ENCODE measurements around the gene LANCL1. TPM values are rescaled to one million over a fixed set of nuclear protein-coding genes. Genes with fewer than 3 reads are reported as not detected.

Gene LANCL1
- total RNA-seq, 1 experiment from 2014 or later = 35.9 TPM

GRCh38 chr2:210443527-210443926 is 33.0 kb downstream of the LANCL1 start (continued):
- TF ChIP-seq, protein P1, sequence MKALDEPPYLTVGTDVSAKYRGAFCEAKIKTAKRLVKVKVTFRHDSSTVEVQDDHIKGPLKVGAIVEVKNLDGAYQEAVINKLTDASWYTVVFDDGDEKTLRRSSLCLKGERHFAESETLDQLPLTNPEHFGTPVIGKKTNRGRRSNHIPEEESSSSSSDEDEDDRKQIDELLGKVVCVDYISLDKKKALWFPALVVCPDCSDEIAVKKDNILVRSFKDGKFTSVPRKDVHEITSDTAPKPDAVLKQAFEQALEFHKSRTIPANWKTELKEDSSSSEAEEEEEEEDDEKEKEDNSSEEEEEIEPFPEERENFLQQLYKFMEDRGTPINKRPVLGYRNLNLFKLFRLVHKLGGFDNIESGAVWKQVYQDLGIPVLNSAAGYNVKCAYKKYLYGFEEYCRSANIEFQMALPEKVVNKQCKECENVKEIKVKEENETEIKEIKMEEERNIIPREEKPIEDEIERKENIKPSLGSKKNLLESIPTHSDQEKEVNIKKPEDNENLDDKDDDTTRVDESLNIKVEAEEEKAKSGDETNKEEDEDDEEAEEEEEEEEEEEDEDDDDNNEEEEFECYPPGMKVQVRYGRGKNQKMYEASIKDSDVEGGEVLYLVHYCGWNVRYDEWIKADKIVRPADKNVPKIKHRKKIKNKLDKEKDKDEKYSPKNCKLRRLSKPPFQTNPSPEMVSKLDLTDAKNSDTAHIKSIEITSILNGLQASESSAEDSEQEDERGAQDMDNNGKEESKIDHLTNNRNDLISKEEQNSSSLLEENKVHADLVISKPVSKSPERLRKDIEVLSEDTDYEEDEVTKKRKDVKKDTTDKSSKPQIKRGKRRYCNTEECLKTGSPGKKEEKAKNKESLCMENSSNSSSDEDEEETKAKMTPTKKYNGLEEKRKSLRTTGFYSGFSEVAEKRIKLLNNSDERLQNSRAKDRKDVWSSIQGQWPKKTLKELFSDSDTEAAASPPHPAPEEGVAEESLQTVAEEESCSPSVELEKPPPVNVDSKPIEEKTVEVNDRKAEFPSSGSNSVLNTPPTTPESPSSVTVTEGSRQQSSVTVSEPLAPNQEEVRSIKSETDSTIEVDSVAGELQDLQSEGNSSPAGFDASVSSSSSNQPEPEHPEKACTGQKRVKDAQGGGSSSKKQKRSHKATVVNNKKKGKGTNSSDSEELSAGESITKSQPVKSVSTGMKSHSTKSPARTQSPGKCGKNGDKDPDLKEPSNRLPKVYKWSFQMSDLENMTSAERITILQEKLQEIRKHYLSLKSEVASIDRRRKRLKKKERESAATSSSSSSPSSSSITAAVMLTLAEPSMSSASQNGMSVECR (CRISPR knock-in tag; IDR thresholded peaks at IDR 0.05; ENCODE audit: borderline replicate concordance) = no peak
- TF ChIP-seq ERG (CRISPR knock-in tag; IDR thresholded peaks at IDR 0.05) = no peak
- TF ChIP-seq NFYB (CRISPR knock-in tag; conservative IDR thresholded peaks at IDR 0.05; ENCODE audit: low read depth) = no peak
- TF ChIP-seq JUN (CRISPR knock-in tag; IDR thresholded peaks at IDR 0.05) = no peak
- no peak for TF ChIP-seq ZBTB21 (CRISPR knock-in tag; IDR thresholded peaks at IDR 0.05; ENCODE audit: borderline replicate concordance)
- no peak for TF ChIP-seq TEAD4 (CRISPR knock-in tag; IDR thresholded peaks at IDR 0.05)
- no peak for TF ChIP-seq HMGA2 (CRISPR knock-in tag; IDR thresholded peaks at IDR 0.05)

DNA sequence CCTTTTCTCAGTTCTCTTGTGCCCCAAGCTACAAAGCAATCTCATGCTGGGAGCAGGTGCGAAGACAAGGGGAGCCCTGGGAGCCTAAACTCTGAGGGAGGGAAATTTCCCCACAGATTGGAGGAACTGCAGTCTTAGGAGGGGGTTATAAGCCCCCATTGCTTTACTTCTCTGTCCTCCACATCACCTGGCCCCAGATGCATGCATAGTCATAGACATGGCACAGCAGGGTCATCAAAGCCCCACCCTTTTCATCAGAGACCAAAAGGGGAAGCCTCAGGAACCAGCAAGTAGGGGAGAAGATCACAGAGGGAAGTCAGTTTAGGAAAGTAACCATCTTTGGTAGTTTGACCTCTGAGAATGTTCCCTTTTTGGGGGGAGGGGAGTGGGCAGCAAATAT is 33.7 kb downstream of the LANCL1 start:
- H3K4me3 Mint-ChIP-seq = no peak overlapping the region
- H3K27me3 Mint-ChIP-seq (ENCODE audit: low read depth) = peaks cover 17% of the 10 kb centered on the region
- TF ChIP-seq ZNF219 (CRISPR knock-in tag; IDR thresholded peaks at IDR 0.05; ENCODE audit: borderline replicate concordance) (no peak), ZNF423 (CRISPR knock-in tag; IDR thresholded peaks at IDR 0.05) (peak; percentile 21; the same call in 1 of the 2 replicates)
- peak; percentile 12 for DNase-seq (ENCODE audit: low spot score)
- H3K36me3 Mint-ChIP-seq = peaks cover 17% of the 10 kb centered on the region
- H3K27ac Mint-ChIP-seq = no peak overlapping the region; the same call in 1 of the 2 replicates
- POLR2A ChIA-PET = interaction anchor here (0.7 kb wide), 1 partner anchor 34 kb away, joined by 3 read pairs; no protein-coding TSS in a partner anchor
- peaks cover 14% of the 10 kb centered on the region for H3K9me3 Mint-ChIP-seq
- peaks cover 31% of the 10 kb centered on the region for H3K4me1 Mint-ChIP-seq
- CTCF ChIA-PET = no interaction called here
- peak; percentile 75 for ATAC-seq

GRCh38 chr2:210442457-210442856 is 34.1 kb downstream of the LANCL1 start:
- H3K9me3 Mint-ChIP-seq = peaks cover 9% of the 10 kb centered on the region

More at GRCh38 chr2:210442457-210442856, 34.1 kb downstream of the LANCL1 start:
- peaks cover 31% of the 10 kb centered on the region for H3K4me1 Mint-ChIP-seq
- CTCF ChIA-PET = no interaction called here
- H3K36me3 Mint-ChIP-seq = peaks cover 12% of the 10 kb centered on the region
- TF ChIP-seq, protein P2, sequence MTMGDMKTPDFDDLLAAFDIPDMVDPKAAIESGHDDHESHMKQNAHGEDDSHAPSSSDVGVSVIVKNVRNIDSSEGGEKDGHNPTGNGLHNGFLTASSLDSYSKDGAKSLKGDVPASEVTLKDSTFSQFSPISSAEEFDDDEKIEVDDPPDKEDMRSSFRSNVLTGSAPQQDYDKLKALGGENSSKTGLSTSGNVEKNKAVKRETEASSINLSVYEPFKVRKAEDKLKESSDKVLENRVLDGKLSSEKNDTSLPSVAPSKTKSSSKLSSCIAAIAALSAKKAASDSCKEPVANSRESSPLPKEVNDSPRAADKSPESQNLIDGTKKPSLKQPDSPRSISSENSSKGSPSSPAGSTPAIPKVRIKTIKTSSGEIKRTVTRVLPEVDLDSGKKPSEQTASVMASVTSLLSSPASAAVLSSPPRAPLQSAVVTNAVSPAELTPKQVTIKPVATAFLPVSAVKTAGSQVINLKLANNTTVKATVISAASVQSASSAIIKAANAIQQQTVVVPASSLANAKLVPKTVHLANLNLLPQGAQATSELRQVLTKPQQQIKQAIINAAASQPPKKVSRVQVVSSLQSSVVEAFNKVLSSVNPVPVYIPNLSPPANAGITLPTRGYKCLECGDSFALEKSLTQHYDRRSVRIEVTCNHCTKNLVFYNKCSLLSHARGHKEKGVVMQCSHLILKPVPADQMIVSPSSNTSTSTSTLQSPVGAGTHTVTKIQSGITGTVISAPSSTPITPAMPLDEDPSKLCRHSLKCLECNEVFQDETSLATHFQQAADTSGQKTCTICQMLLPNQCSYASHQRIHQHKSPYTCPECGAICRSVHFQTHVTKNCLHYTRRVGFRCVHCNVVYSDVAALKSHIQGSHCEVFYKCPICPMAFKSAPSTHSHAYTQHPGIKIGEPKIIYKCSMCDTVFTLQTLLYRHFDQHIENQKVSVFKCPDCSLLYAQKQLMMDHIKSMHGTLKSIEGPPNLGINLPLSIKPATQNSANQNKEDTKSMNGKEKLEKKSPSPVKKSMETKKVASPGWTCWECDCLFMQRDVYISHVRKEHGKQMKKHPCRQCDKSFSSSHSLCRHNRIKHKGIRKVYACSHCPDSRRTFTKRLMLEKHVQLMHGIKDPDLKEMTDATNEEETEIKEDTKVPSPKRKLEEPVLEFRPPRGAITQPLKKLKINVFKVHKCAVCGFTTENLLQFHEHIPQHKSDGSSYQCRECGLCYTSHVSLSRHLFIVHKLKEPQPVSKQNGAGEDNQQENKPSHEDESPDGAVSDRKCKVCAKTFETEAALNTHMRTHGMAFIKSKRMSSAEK (CRISPR knock-in tag; IDR thresholded peaks at IDR 0.05; ENCODE audit: borderline replicate concordance) = no peak
- TF ChIP-seq, protein P3, sequence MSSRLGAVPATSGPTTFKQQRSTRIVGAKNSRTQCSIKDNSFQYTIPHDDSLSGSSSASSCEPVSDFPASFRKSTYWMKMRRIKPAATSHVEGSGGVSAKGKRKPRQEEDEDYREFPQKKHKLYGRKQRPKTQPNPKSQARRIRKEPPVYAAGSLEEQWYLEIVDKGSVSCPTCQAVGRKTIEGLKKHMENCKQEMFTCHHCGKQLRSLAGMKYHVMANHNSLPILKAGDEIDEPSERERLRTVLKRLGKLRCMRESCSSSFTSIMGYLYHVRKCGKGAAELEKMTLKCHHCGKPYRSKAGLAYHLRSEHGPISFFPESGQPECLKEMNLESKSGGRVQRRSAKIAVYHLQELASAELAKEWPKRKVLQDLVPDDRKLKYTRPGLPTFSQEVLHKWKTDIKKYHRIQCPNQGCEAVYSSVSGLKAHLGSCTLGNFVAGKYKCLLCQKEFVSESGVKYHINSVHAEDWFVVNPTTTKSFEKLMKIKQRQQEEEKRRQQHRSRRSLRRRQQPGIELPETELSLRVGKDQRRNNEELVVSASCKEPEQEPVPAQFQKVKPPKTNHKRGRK (CRISPR knock-in tag; IDR thresholded peaks at IDR 0.05; ENCODE audit: borderline replicate concordance) = no peak
- TF ChIP-seq, protein P4, sequence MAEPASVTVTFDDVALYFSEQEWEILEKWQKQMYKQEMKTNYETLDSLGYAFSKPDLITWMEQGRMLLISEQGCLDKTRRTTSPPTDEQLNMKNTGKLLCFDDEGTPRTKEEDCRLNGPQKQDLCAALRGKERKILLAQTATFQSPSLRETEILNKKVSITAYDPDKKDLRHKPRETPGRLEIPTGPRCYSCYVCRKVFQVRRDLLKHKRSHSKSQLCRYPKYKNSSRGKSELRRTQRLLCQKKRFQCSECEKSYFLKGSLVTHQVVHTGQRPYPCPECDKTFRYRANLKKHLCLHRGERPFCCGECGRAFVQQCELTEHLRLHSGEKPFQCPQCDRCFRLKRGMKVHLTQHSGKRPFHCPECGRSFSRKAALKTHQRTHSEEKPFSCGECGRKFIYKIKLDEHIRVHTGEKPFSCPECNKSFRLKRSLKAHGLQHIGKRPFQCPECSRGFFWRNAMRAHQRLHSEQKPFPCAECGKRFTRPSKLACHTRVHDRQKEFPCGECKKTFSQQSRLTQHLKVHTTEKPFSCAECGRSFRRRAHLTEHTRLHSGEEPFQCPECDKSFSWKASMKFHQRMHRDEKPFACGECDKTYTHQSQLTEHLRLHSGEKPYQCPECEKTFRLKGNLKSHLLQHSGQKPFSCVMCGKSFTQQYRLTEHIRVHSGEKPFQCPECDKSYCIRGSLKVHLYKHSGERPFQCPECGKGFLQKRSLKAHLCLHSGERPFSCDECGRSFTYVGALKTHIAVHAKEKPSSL (CRISPR knock-in tag; conservative IDR thresholded peaks at IDR 0.05) = no peak
- TF ChIP-seq FOXJ3 (CRISPR knock-in tag; IDR thresholded peaks at IDR 0.05; ENCODE audit: borderline replicate concordance) (no peak), OVOL2 (CRISPR knock-in tag; IDR thresholded peaks at IDR 0.05; ENCODE audit: borderline replicate concordance) (no peak), HMGXB4 (CRISPR knock-in tag; IDR thresholded peaks at IDR 0.05) (no peak), EMX1 (CRISPR knock-in tag; IDR thresholded peaks at IDR 0.05) (no peak), NFYB (CRISPR knock-in tag; conservative IDR thresholded peaks at IDR 0.05; ENCODE audit: low read depth) (no peak), ZNF416 (CRISPR knock-in tag; IDR thresholded peaks at IDR 0.05) (no peak)
- peaks cover 17% of the 10 kb centered on the region for H3K27me3 Mint-ChIP-seq (ENCODE audit: low read depth)
- POLR2A ChIA-PET = interaction anchor here (0.7 kb wide), 1 partner anchor 35 kb away, joined by 3 read pairs; no protein-coding TSS in a partner anchor
- no peak overlapping the region for H3K27ac Mint-ChIP-seq
- ATAC-seq (no peak; the same call in 1 of the 2 replicates), DNase-seq (ENCODE audit: low spot score) (no peak)
- H3K4me3 Mint-ChIP-seq = no peak overlapping the region
